Erythroblast (primary cell): ENCODE measurements around the gene RAP2A.

Experiments
- GATA1 ChIP-seq: IDR thresholded peaks from 2 replicates; pipeline ENCODE4 v1.6.1; 2011; ENCODE audit warnings: low read depth, mild to moderate bottlenecking, control low read depth, low read length, moderate library complexity
- POLR2A ChIP-seq: IDR thresholded peaks from 2 replicates; pipeline ENCODE4 v1.6.1; 2011; ENCODE audit warnings: mild to moderate bottlenecking, low read length

GRCh38 chr13:97388373-97388772 lies 45.6 kb upstream of the RAP2A start:
- TF ChIP-seq POLR2A = no peak
- TF ChIP-seq GATA1 = no peak
